Left lung (tissue), 10 donors: ENCODE results near the gene UGT1A7. TPM values are rescaled to one million over a fixed set of nuclear protein-coding genes. Genes with fewer than 3 reads are reported as not detected.
A peak's percentile ranks its signal among the peaks of the same experiment; 100 is the strongest.

Source experiments
- ATAC-seq: fragments of 200-7000 bp; cut with Tn5 transposase; one replicate; pipeline ENCODE4 v1.9.1; 2020; ENCODE audit warnings: moderate library complexity
- DNase-seq, 4 donors: peaks; one replicate each; pipeline ENCODE4 v3.0.0-alpha.2; 2013 to 2020
- H3K27ac ChIP-seq, 2 donors: fragments of 200-600 bp; sonication (generic) in 1 of 2; one replicate each; pipeline versions ENCODE4 v1.5.0 to v1.8.0; 2020 to 2021
- H3K27me3 ChIP-seq, 2 donors: fragments of 200-600 bp; sonication (generic) in 1 of 2; one replicate each; pipeline versions ENCODE4 v1.5.0 to v1.8.0; 2020 to 2021
- H3K36me3 ChIP-seq, 2 donors: fragments of 200-600 bp; sonication (generic) in 1 of 2; one replicate each; pipeline versions ENCODE4 v1.5.0 to v1.8.0; 2020 to 2021
- H3K4me1 ChIP-seq, 2 donors: fragments of 200-600 bp; one replicate each; pipeline ENCODE4 v1.8.0; 2021
- H3K4me3 ChIP-seq, 2 donors: fragments of 200-600 bp; sonication (generic) in 1 of 2; one replicate each; pipeline versions ENCODE4 v1.5.0 to v1.8.0; 2020 to 2021; ENCODE audit warnings: mild to moderate bottlenecking in 1 of 2
- H3K9me3 ChIP-seq, 2 donors: fragments of 200-600 bp; sonication (generic) in 1 of 2; one replicate each; pipeline versions ENCODE4 v1.5.0 to v1.8.0; 2020 to 2021
- CTCF ChIP-seq, 2 donors: fragments of 200-600 bp; sonication (generic) in 1 of 2; IDR thresholded peaks; one replicate each; pipeline versions ENCODE4 v1.5.0 to v1.8.0; 2021; ENCODE audit warnings: antibody characterized with exemption in 2 of 2
- intact Hi-C, 2 donors: fragments of 100-400 bp; cut with DNase I; formaldehyde crosslinking; loops; one replicate each; pipeline versions ENCODE4 v1.11.2 to v1.14.2; 2022
- polyA plus RNA-seq, 6 donors: library from polyadenylated mRNA; unstranded; fragments of 120-200 nt; gene quantifications; one replicate each; pipeline ENCODE4 v1.2.1, GENCODE V29; 2013; ENCODE audit not compliant: insufficient read length in 6 of 6
- total RNA-seq, 2 donors: library from RNA; stranded (reverse); fragmentation: NEBNext Ultra II Directional; extraction: Animal tissue kit (Norgen Biotek cat#: 25700); gene quantifications; one replicate each; pipeline ENCODE4 v1.2.1, GENCODE V29; 2021
- donor health status: DM: no; HTN: yes; CAD: no.
- donor health status: DM: no; HTN: no; CAD: no.

Gene UGT1A7
- total and polyA plus RNA-seq, 8 donors = not detected

- peaks cover 0 to 4% of the 10 kb centered on the region in 2 donors for H3K9me3 ChIP-seq
- H3K4me1 ChIP-seq = no peaks in the 10 kb centered on the region
- DNase-seq = peak in 1 of 4 donors; percentile 49
- TF ChIP-seq CTCF (IDR thresholded peaks at IDR 0.05) = no peak
- no peak overlapping the region for H3K27ac ChIP-seq
- no peaks in the 10 kb centered on the region for H3K36me3 ChIP-seq
- no peak overlapping the region for H3K4me3 ChIP-seq
- intact Hi-C loops = no loop called here
- H3K27me3 ChIP-seq = no peaks in the 10 kb centered on the region
- no peak for ATAC-seq
Observed at GRCh38 chr2:233819884-233820773, 138.4 kb downstream of the UGT1A7 start.

- DNase-seq (no peak), ATAC-seq (no peak)
- no peak overlapping the region for H3K4me3 ChIP-seq
- no peak overlapping the region for H3K27ac ChIP-seq
- no peaks in the 10 kb centered on the region for H3K4me1 ChIP-seq
- intact Hi-C loops = no loop called here
- H3K36me3 ChIP-seq = no peaks in the 10 kb centered on the region
- H3K27me3 ChIP-seq = no peaks in the 10 kb centered on the region
- peaks cover 0 to 4% of the 10 kb centered on the region in 2 donors for H3K9me3 ChIP-seq
- TF ChIP-seq CTCF (IDR thresholded peaks at IDR 0.05) = no peak
Observed at GRCh38 chr2:233820774-233821105, 139.0 kb downstream of the UGT1A7 start.

GRCh38 chr2:233821196-233821595 lies 139.5 kb downstream of the UGT1A7 start:
- H3K9me3 ChIP-seq = no peaks in the 10 kb centered on the region
- H3K4me3 ChIP-seq = no peak overlapping the region
- DNase-seq (no peak), ATAC-seq (no peak)
- no peak overlapping the region for H3K27ac ChIP-seq
- no peaks in the 10 kb centered on the region for H3K4me1 ChIP-seq
- H3K36me3 ChIP-seq = no peaks in the 10 kb centered on the region
- intact Hi-C loops = no loop called here
- no peaks in the 10 kb centered on the region for H3K27me3 ChIP-seq
- TF ChIP-seq CTCF (IDR thresholded peaks at IDR 0.05) = no peak

- ATAC-seq (no peak), DNase-seq (no peak)
- intact Hi-C loops = no loop called here
- Histone ChIP-seq H3K4me1 (no peaks in the 10 kb centered on the region), H3K27ac (no peak overlapping the region), H3K9me3 (no peaks in the 10 kb centered on the region), H3K36me3 (no peaks in the 10 kb centered on the region), H3K4me3 (no peak overlapping the region), H3K27me3 (no peaks in the 10 kb centered on the region)
- TF ChIP-seq CTCF (IDR thresholded peaks at IDR 0.05) = no peak
Observed at GRCh38 chr2:233821709-233822100, 140.0 kb downstream of the UGT1A7 start.

- intact Hi-C loops = no loop called here
- Histone ChIP-seq H3K36me3 (no peaks in the 10 kb centered on the region), H3K9me3 (no peaks in the 10 kb centered on the region), H3K4me3 (no peak overlapping the region), H3K27ac (no peak overlapping the region), H3K27me3 (no peaks in the 10 kb centered on the region), H3K4me1 (no peaks in the 10 kb centered on the region)
- ATAC-seq = no peak
- TF ChIP-seq CTCF (IDR thresholded peaks at IDR 0.05) = no peak
- DNase-seq = no peak
Observed at GRCh38 chr2:233822101-233822771, 140.5 kb downstream of the UGT1A7 start.
